Natural killer cell (primary cell): Measurements from ENCODE around the gene OLA1. TPM values are rescaled to one million over a fixed set of nuclear protein-coding genes. Genes with fewer than 3 reads are reported as not detected.
A peak's percentile ranks its signal among the peaks of the same experiment; 100 is the strongest.

Source experiments
- ATAC-seq, 3 donors: fragments of 150-1000 bp in 2 of 3; fragments of 200-7000 bp in 1 of 3; cut with Tn5 transposase; 1 replicate in 1 of 3; 2 replicates in 2 of 3; pipeline ENCODE4 v1.10.0; 2021; ENCODE audit warnings: mild to moderate bottlenecking in 2 of 3, moderate library complexity in 2 of 3
- DNase-seq, 2 donors: peaks; one replicate each; pipeline versions ENCODE4 v3.0.0 to v3.0.0-alpha.2; 2013 to 2021; ENCODE audit warnings: mixed read lengths in 1 of 2
- H3K27ac ChIP-seq: one replicate; pipeline ENCODE4 v1.5.1; 2013; ENCODE audit warnings: mild to moderate bottlenecking, low read length
- H3K27me3 ChIP-seq: one replicate; pipeline ENCODE4 v1.6.1; 2013; ENCODE audit warnings: low read length; ENCODE audit not compliant: control insufficient read depth, insufficient read depth
- H3K36me3 ChIP-seq: one replicate; pipeline ENCODE4 v1.6.1; 2013; ENCODE audit warnings: low read length; ENCODE audit not compliant: control insufficient read depth, insufficient read depth
- H3K4me1 ChIP-seq: one replicate; pipeline ENCODE4 v1.6.1; 2013; ENCODE audit warnings: low read length; ENCODE audit not compliant: control insufficient read depth, insufficient read depth
- H3K4me3 ChIP-seq: one replicate; pipeline ENCODE4 v1.5.1; 2013; ENCODE audit warnings: low read length
- H3K9me3 ChIP-seq: one replicate; pipeline ENCODE4 v1.6.1; 2013; ENCODE audit warnings: low read length; ENCODE audit not compliant: control insufficient read depth, insufficient read depth
- H3K27ac Mint-ChIP-seq, 2 donors: one replicate each; pipeline ENCODE4 v1.8.0; 2022; ENCODE audit warnings: mild to moderate bottlenecking in 2 of 2, mixed read lengths in 2 of 2, moderate library complexity in 1 of 2
- H3K27me3 Mint-ChIP-seq, 2 donors: one replicate each; pipeline ENCODE4 v1.8.0; 2022; ENCODE audit warnings: low read depth in 2 of 2, mixed read lengths in 2 of 2
- H3K36me3 Mint-ChIP-seq: one replicate; pipeline ENCODE4 v1.8.0; 2022; ENCODE audit warnings: mixed read lengths
- H3K4me1 Mint-ChIP-seq, 2 donors: one replicate each; pipeline ENCODE4 v1.8.0; 2022; ENCODE audit warnings: mixed read lengths in 2 of 2
- H3K4me3 Mint-ChIP-seq: one replicate; pipeline ENCODE4 v1.8.0; 2022; ENCODE audit warnings: mild to moderate bottlenecking, moderate library complexity, mixed read lengths
- H3K9me3 Mint-ChIP-seq, 2 donors: one replicate each; pipeline ENCODE4 v1.8.0; 2022; ENCODE audit warnings: mixed read lengths in 2 of 2
- CTCF ChIP-seq: fragments of 200-600 bp; IDR thresholded peaks from one replicate; pipeline ENCODE4 v1.8.0; 2022; ENCODE audit warnings: antibody characterized with exemption
- WGBS: methylation state at CpG from one replicate; pipeline ENCODE4 v1.1.7; 2013; ENCODE audit warnings: missing lambda C conversion rate; ENCODE audit not compliant: insufficient coverage; 5-methylcytosine and 5-hydroxymethylcytosine counted together
- intact Hi-C: fragments of 100-400 bp; cut with micrococcal nuclease; formaldehyde crosslinking; loops from one replicate; pipeline ENCODE4 v1.14.2; 2022
- total RNA-seq, 4 donors: library from RNA; stranded (reverse); fragments of 120-200 nt in 1 of 4; gene quantifications; one replicate each; pipeline versions ENCODE4 v1.2.3 to v1.2.4, GENCODE V29; 2013 to 2022

The OLA1 gene
- total RNA-seq, 3 donors from 2014 or later (not counting 1 experiment from before 2014, with no cell fraction given), result 42.3 to 45.9 (median 43.9) TPM

DNA sequence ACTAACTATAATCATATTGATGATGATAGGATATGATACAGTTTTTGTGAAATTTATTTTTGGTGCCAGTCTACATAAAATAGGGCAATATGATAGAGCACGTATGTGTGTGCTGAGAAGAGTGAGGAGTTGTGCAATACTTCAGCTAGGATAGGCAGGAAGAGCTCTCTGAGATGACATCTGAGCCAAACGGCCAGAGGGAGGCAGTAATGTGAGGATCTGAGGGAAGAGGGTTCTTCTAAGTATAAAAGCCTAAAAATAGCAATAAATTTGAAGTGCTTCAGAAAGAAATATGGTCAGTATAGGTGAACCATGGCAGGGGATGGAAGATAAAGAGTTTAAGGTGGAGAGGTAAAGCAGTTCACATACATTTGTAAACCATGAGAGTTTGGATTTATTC, 102.5 kb downstream of the OLA1 start:
- no peak for TF ChIP-seq CTCF
- no peak for ATAC-seq

GRCh38 chr2:174142290-174142689, 106.0 kb downstream of the OLA1 start:
- H3K4me3 ChIP-seq, result no peak overlapping the region
- no peak overlapping the region for H3K27ac ChIP-seq
- no peaks in the 10 kb centered on the region for H3K36me3 ChIP-seq
- Mint-ChIP-seq H3K36me3 (no peaks in the 10 kb centered on the region), H3K9me3 (no peaks in the 10 kb centered on the region), H3K27me3 (no peaks in the 10 kb centered on the region), H3K27ac (no peak overlapping the region), H3K4me1 (peaks cover 4 to 13% of the 10 kb centered on the region in 2 donors), H3K4me3 (no peak overlapping the region)
- H3K27me3 ChIP-seq, result no peaks in the 10 kb centered on the region
- intact Hi-C loops, result no loop called here
- no peaks in the 10 kb centered on the region for H3K9me3 ChIP-seq
- DNase-seq (no peak), ATAC-seq (no peak)
- TF ChIP-seq CTCF, result no peak
- H3K4me1 ChIP-seq, result no peaks in the 10 kb centered on the region
- no CpG with 5 or more reads among the region's 2 CpGs for whole genome bisulfite sequencing

More for the DNA sequence above, 102.5 kb downstream of the OLA1 start:
- H3K4me3 ChIP-seq, result no peak overlapping the region
- no peak overlapping the region for H3K27ac ChIP-seq
- Mint-ChIP-seq H3K4me1 (peaks cover 15 to 20% of the 10 kb centered on the region in 2 donors), H3K27me3 (no peaks in the 10 kb centered on the region), H3K27ac (peak overlapping the region in 1 of 2 donors; percentile 0), H3K4me3 (no peak overlapping the region), H3K9me3 (no peaks in the 10 kb centered on the region), H3K36me3 (no peaks in the 10 kb centered on the region)
- H3K9me3 ChIP-seq, result no peaks in the 10 kb centered on the region
- no peaks in the 10 kb centered on the region for H3K4me1 ChIP-seq
- intact Hi-C loops, result no loop called here
- H3K36me3 ChIP-seq, result no peaks in the 10 kb centered on the region
- WGBS, result 64% methylated on average over 2 of the region's 2 CpGs
- DNase-seq, result peak in 1 of 2 donors; percentile 3
- H3K27me3 ChIP-seq, result no peaks in the 10 kb centered on the region

- DNase-seq (peak in 1 of 2 donors; percentile 6), ATAC-seq (no peak)
- Mint-ChIP-seq H3K27me3 (no peaks in the 10 kb centered on the region), H3K4me1 (no peaks in the 10 kb centered on the region), H3K36me3 (no peaks in the 10 kb centered on the region), H3K9me3 (no peaks in the 10 kb centered on the region), H3K27ac (no peak overlapping the region), H3K4me3 (no peak overlapping the region)
- intact Hi-C loops, result no loop called here
- Histone ChIP-seq H3K9me3 (no peaks in the 10 kb centered on the region), H3K27me3 (no peaks in the 10 kb centered on the region), H3K4me3 (no peak overlapping the region), H3K36me3 (no peaks in the 10 kb centered on the region), H3K4me1 (no peaks in the 10 kb centered on the region), H3K27ac (no peak overlapping the region)
- 63% methylated on average over 4 of the region's 4 CpGs for WGBS
- no peak for TF ChIP-seq CTCF
Observed at GRCh38 chr2:174138161-174138560, 110.2 kb downstream of the OLA1 start.

GRCh38 chr2:174135981-174136380, 112.4 kb downstream of the OLA1 start:
- Mint-ChIP-seq H3K27ac (no peak overlapping the region), H3K27me3 (no peaks in the 10 kb centered on the region), H3K4me3 (no peak overlapping the region), H3K9me3 (no peaks in the 10 kb centered on the region), H3K4me1 (no peaks in the 10 kb centered on the region), H3K36me3 (no peaks in the 10 kb centered on the region)
- H3K4me3 ChIP-seq, result no peak overlapping the region
- no peaks in the 10 kb centered on the region for H3K36me3 ChIP-seq
- H3K27ac ChIP-seq, result no peak overlapping the region
- no peak for TF ChIP-seq CTCF
- intact Hi-C loops, result no loop called here
- ATAC-seq (no peak), DNase-seq (no peak)
- H3K27me3 ChIP-seq, result no peaks in the 10 kb centered on the region
- no peaks in the 10 kb centered on the region for H3K4me1 ChIP-seq
- H3K9me3 ChIP-seq, result no peaks in the 10 kb centered on the region
- 100% methylated on average over 3 of the region's 3 CpGs for WGBS
